NCI-H2029 (cell line): Measurements from ENCODE around the gene MTFR1L.
A peak's percentile ranks its signal among the peaks of the same experiment; 100 is the strongest.
"Not testable (repeated sequence)": the region's sequence is repeated elsewhere in the genome, so short reads cannot be mapped to it uniquely, and the experiment has no call there.

Source experiments
- DNase-seq: peaks from one replicate; lab custom pipeline; 2025; lab: John Stamatoyannopoulos, UW

Gene MTFR1L

GRCh38 chr1:25825605-25826004 is 5.9 kb downstream of the MTFR1L start:
- no peak for DNase-seq

DNA sequence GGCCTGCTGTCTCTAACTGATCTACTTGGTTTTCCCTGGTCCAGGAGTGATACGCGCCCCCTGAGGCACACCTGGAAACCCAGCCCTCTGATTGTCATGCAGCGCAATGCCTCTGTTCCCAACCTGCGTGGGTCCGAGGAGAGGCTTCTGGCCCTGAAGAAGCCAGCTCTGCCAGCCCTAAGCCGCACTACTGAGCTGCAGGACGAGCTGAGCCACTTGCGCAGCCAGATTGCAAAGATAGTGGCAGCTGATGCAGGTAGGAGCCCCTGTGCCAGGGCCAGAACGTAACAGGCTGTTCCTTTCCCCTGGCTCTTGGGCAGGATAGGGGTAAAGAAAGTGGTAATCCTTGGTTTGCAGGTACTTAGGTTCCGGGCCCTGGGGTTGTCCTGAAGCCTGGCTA is 6.8 kb downstream of the MTFR1L start:
- DNase-seq: no peak

DNA sequence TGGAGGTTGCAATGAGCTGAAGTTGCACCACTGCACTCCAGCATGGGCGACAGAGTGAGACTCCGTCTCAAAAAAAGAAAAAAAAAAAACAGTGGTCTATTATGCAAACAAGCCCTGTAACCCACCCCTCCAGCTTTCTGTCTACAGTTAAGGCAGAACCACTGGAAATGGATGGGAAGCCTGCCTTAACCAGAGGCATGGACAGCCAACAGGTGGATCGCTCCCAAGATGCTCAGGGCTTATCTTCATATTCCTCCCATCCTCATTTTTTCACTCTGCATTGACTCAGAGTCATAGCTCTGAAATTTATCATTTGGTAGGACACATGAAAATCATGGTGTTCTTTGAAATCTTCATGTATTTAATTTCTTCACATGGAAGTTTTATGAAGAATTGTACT is 8.7 kb downstream of the MTFR1L start:
- no peak for DNase-seq

GRCh38 chr1:25829046-25829445 is 9.3 kb downstream of the MTFR1L start:
- no peak for DNase-seq

GRCh38 chr1:25831569-25832196 is 11.9 kb downstream of the MTFR1L start:
- DNase-seq: no peak

GRCh38 chr1:25832336-25833037 is 12.7 kb downstream of the MTFR1L start:
- no peak for DNase-seq

DNA sequence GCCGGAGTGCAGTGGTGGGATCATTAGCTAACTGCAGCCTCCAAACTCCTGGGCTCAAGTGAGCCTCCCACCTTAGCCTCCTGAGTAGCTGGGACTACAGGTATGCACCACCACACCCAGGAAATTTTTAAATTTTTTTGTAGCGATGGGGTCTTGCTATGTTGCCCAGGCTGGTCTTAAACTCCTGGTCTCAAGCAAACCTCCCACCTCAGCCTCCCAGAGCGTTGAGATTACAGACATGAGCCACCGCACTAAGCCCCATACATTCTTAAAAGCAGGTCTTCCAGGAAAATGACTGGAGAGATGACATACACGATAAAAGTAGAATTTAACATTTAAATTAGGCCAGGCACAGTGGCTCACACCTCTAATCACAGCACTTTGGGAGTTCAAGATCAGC is 13.4 kb downstream of the MTFR1L start:
- DNase-seq: no peak

DNA sequence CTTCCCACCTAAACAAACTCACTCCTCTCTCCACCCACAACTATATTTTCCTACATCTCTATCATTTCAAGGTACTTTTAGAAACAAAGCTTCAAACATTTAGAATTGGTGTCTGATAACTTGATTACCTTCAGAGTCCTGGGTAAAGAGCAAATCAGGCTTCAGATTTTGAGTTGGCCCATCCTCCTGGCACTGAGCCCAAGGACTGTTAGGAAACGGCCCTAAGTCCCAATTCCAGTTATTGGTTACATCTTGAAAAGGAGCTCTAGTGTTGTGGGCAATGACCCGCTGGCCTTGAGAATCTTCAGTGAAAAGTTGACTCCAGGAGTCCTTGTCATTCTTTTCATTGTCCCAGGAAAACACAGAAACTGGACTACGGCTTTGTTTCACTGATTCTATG is 15.1 kb downstream of the MTFR1L start:
- DNase-seq: no peak

GRCh38 chr1:25836695-25837094 is 16.9 kb downstream of the MTFR1L start:
- DNase-seq: no peak

DNA sequence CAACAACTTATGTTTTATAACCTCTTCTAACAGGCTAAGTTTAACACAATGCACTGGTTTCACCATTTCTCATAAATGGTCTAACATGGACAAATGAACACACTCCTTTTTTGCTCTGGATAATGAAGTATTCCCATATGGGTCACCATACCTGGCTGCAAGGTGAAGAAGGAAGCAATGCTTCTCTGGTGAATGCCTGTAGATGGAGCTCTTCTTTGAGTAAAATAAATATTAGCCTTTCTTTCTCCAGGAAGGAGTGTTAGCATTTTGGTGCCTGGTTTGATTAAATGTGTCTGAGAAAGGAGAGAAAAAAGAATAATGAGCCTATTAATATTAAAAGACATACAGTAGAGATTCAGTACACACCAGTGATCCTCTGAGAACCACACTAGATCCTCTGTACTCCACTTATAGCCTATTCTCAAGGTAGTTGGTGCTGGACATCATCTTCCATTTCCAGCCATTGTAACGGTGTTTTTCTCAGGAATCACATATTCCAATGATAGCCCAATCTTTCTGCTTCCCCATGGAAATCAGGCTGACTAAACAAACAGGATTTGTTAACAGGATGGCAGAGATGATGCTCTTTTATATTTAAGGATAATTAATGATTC is 17.6 kb downstream of the MTFR1L start:
- no peak for DNase-seq

DNA sequence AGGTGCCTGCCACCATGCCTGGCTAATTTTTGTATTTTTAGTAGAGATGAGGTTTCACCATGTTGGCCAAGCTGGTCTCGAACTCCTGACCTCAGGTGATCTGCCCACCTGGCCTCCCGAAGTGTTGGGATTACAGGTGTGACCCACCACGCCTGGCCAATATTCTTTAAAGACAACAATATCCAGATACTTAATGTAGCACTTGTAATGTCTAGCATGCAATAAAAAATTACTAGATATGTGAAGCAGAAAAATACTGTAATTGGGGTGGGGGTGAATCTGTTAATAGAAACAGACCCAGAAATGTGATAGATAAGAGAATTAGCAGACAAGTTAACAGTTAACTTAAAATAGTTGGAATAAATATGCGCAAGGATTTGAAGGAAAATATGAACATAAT is 20.1 kb downstream of the MTFR1L start:
- DNase-seq: not testable (repeated sequence)

GRCh38 chr1:25843483-25843882 is 23.7 kb downstream of the MTFR1L start:
- no peak for DNase-seq

DNA sequence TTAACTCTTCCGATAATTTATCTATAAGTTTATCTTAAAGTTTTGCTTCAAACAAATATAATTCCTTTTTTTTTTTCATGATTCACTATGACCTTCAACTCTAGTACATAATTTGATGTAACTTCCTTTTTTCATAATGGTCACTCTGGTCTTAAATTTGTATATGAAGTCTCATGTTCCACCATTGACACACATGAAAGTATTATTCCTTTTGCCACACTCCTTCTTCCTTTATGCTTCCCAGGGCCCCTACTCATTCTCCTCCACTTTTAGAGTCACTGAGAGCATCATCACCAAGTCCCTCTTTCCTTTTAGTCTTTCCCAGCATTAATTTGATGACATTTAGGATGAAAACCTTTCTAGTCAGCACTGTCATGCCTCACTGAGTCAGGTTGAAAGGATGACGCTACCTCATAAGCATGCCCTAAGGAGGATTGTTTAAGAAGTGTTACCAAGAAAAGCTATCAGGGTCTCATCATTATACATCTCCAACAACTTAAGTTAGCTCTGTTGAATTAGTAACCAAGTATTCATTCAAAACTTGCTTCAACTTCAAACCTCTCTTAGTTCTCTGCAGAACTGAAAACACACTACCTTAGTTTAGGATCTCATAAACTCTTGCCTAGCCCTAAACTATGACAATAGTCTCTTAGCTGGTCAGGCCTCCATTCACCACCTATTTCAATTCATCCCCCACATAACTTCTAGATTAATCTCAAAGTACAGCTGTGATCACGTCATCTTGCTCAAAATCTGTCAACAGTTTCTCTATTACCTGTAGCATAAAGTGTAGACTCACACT is 25.0 kb downstream of the MTFR1L start:
- DNase-seq: no peak

DNA sequence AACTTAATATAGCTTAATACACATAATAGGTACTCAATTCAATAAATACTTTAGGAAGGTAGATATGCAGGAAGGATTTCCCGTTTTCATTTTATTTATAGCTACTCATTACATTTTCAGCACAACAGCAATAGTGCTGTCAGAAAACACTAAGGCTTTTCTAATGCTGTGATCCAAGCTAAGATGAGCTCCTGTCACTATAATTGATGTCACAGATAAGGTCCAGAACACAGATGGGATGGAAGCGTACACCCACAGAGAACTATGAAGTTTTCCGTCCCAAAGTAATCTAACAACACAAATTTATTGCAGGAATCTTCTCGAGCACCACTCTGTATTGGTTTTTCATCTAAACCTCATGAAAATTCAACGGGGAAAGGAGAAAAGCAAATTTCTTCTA is 25.9 kb downstream of the MTFR1L start:
- DNase-seq: no peak

DNA sequence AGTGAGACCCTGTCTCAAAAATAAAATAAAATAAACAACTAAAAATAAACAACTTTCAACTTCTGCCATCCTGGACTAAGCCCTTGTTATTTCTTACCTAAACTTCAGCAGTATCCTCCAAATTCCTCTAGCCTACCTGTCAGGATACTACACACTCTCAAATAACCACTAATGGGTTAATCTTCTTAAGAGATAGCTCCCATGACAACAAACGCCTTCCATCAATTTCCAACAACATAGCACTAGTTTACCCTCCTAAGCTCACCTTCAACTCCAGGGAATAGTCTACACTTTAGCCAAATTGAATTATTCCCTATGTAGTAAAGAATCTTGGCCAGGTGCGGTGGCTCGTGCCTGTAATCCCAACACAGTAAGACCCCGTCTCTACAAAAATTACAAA is 28.2 kb downstream of the MTFR1L start:
- no peak for DNase-seq

GRCh38 chr1:25848531-25848930 is 28.8 kb downstream of the MTFR1L start:
- no peak for DNase-seq

GRCh38 chr1:25854554-25854953 is 34.8 kb downstream of the MTFR1L start:
- DNase-seq: peak; percentile 75

- DNase-seq: no peak
Measured at GRCh38 chr1:25856856-25857255, 37.1 kb downstream of the MTFR1L start.

DNA sequence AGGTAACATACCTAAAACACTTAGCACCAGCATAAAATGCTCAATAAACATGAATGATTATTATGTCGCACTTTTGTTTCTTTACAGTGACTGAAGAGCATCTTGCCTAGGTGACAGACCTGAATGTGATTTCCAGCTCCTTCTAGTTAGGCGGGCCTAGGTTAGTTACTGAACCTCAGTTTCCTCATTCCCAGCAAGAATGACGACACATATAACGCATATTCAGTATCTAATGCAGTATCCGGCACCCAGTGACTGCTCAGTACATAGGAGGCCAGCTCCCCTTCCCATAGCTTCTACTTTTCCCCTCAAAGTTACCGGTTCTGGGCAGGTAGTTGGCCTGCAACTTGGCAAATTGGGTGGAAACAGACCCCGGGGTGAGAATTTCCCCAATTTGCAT is 38.7 kb downstream of the MTFR1L start:
- no peak for DNase-seq

GRCh38 chr1:25858906-25859789 is 39.4 kb downstream of the MTFR1L start, which contains the start of gene AUNIP:
Gene AUNIP (minus strand): TSS chr1:25859457. CDS start chr1:25859357, 100 bp downstream.
- DNase-seq: peak; percentile 58
